Tibial artery (tissue), 4 donors: Measurements from ENCODE around the gene TP53I11.

Source experiments
- DNase-seq, 2 donors: peaks; one replicate each; pipeline ENCODE4 v3.0.0-alpha.2; 2019
- H3K27ac ChIP-seq, 2 donors: fragments of 200-600 bp; sonication (generic) in 1 of 2; 1 replicate in 1 of 2; 2 replicates in 1 of 2; pipeline ENCODE4 v1.5.1; 2018 to 2019; ENCODE audit warnings: mild to moderate bottlenecking in 1 of 2
- H3K27me3 ChIP-seq, 2 donors: fragments of 200-600 bp; sonication (generic) in 1 of 2; one replicate each; pipeline versions ENCODE4 v1.5.1 to v1.6.0; 2016 to 2019
- H3K36me3 ChIP-seq, 3 donors: fragments of 200-600 bp; sonication (generic) in 2 of 3; one replicate each; pipeline ENCODE4 v1.5.1; 2016 to 2019; ENCODE audit warnings: mild to moderate bottlenecking in 2 of 3
- H3K4me1 ChIP-seq, 4 donors: fragments of 200-600 bp; sonication (generic) in 2 of 4; 1 replicate in 3 of 4; 2 replicates in 1 of 4; pipeline ENCODE4 v1.5.1; 2016 to 2019
- H3K4me3 ChIP-seq, 2 donors: fragments of 200-600 bp; sonication (generic) in 1 of 2; 1 replicate in 1 of 2; 2 replicates in 1 of 2; pipeline ENCODE4 v1.5.1; 2018 to 2019; ENCODE audit warnings: mild to moderate bottlenecking in 2 of 2
- H3K9me3 ChIP-seq, 3 donors: fragments of 200-600 bp; sonication (generic) in 1 of 3; one replicate each; pipeline ENCODE4 v1.5.1; 2016 to 2019
- intact Hi-C: fragments of 100-400 bp; cut with DNase I; formaldehyde crosslinking; loops from one replicate; pipeline ENCODE4 v1.15.0; 2023; ENCODE audit warnings: low total_unique reads
- TF ChIP-seq, protein P1 (sequence below), 2 experiments: fragments of 200-600 bp in 1 of 2; fragments of 450-650 bp in 1 of 2; IDR thresholded peaks; one replicate each; pipeline ENCODE4 v1.5.1; 2017 to 2019; ENCODE audit warnings: antibody characterized with exemption in 2 of 2, mild to moderate bottlenecking in 1 of 2, moderate library complexity in 1 of 2

The TP53I11 gene

DNA sequence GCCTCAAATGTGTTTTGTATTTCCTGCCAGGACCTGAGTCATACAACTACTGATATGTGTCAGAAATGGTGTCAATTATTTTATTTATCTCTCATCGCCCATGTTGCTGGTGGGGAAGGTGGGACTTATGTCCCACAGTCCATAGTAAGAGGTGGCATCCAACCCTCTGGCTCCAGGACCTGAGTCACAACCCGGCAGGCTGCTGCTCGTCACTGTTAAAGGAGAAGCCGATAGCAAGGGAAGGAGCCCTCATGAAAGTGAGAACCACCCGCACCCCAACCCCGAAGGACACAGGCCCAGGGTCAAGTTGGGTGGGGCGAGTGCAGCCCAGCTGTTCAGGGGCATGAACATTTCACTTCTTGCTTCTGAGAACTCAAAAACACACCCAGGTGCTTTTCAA lies 33.1 kb upstream of the TP53I11 start:
- Histone ChIP-seq H3K36me3 (no peaks in the 10 kb centered on the region), H3K27ac (no peak overlapping the region), H3K27me3 (peaks cover 0 to 12% of the 10 kb centered on the region in 2 donors), H3K4me3 (no peak overlapping the region), H3K4me1 (peaks cover 0 to 6% (median 0%) of the 10 kb centered on the region in 4 donors), H3K9me3 (no peaks in the 10 kb centered on the region)
- TF ChIP-seq, protein P1, sequence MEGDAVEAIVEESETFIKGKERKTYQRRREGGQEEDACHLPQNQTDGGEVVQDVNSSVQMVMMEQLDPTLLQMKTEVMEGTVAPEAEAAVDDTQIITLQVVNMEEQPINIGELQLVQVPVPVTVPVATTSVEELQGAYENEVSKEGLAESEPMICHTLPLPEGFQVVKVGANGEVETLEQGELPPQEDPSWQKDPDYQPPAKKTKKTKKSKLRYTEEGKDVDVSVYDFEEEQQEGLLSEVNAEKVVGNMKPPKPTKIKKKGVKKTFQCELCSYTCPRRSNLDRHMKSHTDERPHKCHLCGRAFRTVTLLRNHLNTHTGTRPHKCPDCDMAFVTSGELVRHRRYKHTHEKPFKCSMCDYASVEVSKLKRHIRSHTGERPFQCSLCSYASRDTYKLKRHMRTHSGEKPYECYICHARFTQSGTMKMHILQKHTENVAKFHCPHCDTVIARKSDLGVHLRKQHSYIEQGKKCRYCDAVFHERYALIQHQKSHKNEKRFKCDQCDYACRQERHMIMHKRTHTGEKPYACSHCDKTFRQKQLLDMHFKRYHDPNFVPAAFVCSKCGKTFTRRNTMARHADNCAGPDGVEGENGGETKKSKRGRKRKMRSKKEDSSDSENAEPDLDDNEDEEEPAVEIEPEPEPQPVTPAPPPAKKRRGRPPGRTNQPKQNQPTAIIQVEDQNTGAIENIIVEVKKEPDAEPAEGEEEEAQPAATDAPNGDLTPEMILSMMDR (IDR thresholded peaks at IDR 0.05), result no peak
- no peak for DNase-seq
- intact Hi-C loops, result no loop called here

DNA sequence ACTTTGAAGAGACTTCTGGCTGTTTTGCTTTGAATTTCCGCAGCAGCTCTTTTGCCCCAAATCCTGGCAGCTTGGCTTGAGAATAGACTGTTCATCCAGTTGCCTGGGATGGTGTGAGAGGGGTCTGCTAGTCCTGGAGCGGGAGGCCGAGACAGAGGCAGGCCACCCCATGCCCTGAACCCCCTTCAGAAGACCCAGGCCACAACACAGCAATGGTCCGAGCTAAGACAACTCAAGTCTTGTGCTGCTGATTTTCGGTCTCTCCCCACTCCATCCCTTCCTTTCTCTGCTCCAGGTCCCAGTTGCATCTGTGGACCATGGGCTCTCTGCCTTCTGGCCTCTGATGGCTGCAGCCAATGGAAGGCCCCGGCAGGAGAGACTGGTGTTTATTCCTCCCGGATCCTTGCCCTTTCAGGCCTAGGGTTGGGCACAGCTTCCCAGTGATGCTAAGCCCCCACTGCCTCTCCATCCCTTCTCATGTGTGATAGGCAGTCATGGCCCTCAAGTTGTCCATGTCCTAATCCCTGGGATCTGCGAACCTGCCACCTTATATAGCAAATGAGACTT lies 31.9 kb upstream of the TP53I11 start:
- Histone ChIP-seq H3K36me3 (no peaks in the 10 kb centered on the region), H3K27ac (no peak overlapping the region), H3K4me3 (no peak overlapping the region), H3K27me3 (peaks cover 0 to 12% of the 10 kb centered on the region in 2 donors), H3K9me3 (no peaks in the 10 kb centered on the region), H3K4me1 (peaks cover 0 to 6% (median 0%) of the 10 kb centered on the region in 4 donors)
- intact Hi-C loops, result no loop called here
- TF ChIP-seq, protein P1 (IDR thresholded peaks at IDR 0.05), result no peak
- no peak for DNase-seq

DNA sequence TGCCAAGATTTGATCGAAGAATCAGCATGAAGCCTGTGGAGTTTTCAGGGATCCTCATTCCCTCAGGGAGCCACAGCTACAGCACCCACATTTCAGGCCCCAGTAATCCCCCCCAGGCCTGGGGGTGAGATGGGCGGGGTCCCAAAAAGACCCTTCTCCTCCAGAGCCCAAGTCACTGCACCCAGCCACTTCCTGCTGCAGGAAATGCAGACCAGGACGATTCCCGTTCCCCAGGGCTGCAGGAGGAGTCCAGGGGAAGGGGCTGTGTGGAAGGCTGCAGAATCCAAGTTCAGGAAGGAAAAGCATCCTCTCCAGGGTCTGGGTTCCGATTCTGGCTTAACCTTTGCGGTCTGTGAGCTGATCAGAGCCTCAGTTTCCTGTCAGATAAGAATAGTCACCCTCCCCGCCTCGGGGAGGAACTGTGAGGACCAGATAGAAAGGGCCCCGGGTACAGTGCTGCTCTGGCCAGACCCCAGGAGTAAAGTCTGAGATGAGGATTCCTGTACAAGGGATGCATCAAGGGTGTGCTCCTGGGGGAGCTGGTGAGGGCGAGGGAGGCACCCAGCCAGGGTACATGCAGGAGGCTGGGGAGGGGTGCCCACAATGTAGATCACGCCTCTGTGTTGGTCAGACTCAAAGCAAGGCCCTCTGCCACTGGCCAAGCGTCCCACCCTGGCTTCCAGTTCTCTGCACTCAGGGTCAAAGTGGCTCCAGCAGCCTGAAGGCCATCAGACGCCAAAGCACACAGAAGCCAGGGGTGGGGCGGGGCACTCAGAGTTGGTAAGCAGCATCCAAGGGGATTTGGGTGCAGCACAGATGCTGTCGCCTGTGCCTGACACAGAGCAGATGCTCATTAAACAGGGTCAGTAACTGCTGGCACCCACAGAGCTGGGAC lies 30.1 kb upstream of the TP53I11 start:
- TF ChIP-seq, protein P1 (IDR thresholded peaks at IDR 0.05), result no peak
- Histone ChIP-seq H3K4me1 (peaks cover 0 to 6% (median 0%) of the 10 kb centered on the region in 4 donors), H3K4me3 (no peak overlapping the region), H3K27ac (no peak overlapping the region), H3K9me3 (no peaks in the 10 kb centered on the region), H3K27me3 (peaks cover 0 to 12% of the 10 kb centered on the region in 2 donors), H3K36me3 (no peaks in the 10 kb centered on the region)
- no peak for DNase-seq
- intact Hi-C loops, result no loop called here

DNA sequence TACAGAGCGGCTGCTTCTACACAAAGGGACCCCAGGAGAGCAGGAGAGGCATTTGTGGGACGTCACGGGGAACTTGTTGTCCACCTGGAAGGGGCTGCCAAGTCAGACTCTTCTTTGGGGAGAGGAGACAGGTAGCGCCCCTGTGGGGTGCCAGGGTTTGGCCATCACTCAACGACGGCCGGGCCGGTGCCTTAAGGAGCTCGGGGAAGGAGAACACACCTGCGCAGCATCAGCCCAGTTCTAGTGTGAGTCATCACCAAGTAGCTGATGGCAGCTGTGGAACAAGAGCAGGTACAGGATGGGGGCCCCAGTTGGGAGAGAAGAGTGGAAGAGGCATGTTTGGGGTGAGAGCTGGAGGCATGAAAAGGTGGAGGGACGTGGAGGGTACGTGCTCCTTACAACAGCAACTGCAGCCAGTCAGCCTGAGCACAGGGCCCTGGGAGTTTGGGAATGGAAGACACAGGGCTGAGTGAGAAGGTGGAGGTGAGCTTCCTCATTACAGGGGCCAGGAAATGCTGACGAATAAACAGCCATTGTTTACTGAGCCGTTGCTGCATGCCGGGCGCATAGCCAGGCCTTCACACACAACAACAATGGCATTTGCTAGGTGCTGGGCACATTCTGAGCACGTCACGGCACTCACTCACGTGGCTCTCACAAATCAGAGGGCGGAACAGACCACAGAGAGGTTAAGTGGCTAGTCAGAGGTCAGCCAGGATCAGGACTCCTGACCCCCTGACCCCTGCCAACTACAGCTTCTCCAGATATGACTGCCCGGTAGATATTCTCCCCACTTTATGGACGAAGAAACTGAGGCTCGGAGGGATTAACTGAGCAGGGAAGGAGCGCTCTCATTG lies 29.1 kb upstream of the TP53I11 start:
- no peak overlapping the region for H3K27ac ChIP-seq
- peaks cover 0 to 12% of the 10 kb centered on the region in 2 donors for H3K27me3 ChIP-seq
- no peak overlapping the region for H3K4me3 ChIP-seq
- DNase-seq, result no peak
- intact Hi-C loops, result no loop called here
- no peaks in the 10 kb centered on the region for H3K36me3 ChIP-seq
- peaks cover 0 to 6% (median 0%) of the 10 kb centered on the region in 4 donors for H3K4me1 ChIP-seq
- TF ChIP-seq, protein P1 (IDR thresholded peaks at IDR 0.05), result no peak
- H3K9me3 ChIP-seq, result no peaks in the 10 kb centered on the region

DNA sequence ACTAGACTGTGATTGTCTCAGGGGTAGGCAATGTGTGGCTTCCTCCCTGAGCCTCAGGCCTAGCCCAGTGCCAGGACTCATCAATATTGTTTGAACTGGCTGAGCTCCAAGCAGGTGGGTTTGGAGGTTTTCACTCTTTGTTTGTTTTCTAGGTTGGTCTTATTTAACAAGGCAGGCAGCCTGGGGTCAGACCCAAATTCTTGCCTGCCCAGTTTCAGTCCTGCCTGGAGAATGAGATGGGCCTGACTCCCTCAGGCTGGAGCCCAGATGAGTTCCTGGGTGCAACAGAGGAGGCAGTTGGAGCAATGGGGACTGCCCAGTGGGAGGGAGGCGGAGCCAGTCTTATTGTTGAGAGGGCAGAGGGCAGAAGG lies 28.3 kb upstream of the TP53I11 start:
- intact Hi-C loops, result no loop called here
- TF ChIP-seq, protein P1 (IDR thresholded peaks at IDR 0.05), result no peak
- H3K9me3 ChIP-seq, result no peaks in the 10 kb centered on the region
- H3K4me3 ChIP-seq, result no peak overlapping the region
- peaks cover 0 to 6% (median 2%) of the 10 kb centered on the region in 4 donors for H3K4me1 ChIP-seq
- H3K27me3 ChIP-seq, result peaks cover 0 to 12% of the 10 kb centered on the region in 2 donors
- H3K27ac ChIP-seq, result no peak overlapping the region
- DNase-seq, result no peak
- no peaks in the 10 kb centered on the region for H3K36me3 ChIP-seq
